MCF 10A (cell line): ENCODE data around the gene ZNF236. TPM values are rescaled to one million over a fixed set of nuclear protein-coding genes. Genes with fewer than 3 reads are reported as not detected.

ENCODE experiments used
- BruUV-seq: library from RNA; stranded (reverse); fragments of 400-500 nt; replicated peaks from 2 replicates; lab custom pipeline; 2021; lab: Mats Ljungman, UMichigan
- CTCF ChIA-PET: fragments of 300-600 bp; sonication (Branson Sonifier 250); formaldehyde crosslinking; extraction: SDS; loops from one replicate; lab custom pipeline; 2021; ENCODE audit warnings: antibody characterized with exemption, inconsistent platforms; lab: Yijun Ruan, JAX
- POLR2A ChIA-PET: fragments of 300-600, 350-650 bp; sonication (Branson Sonifier 250); formaldehyde crosslinking; extraction: SDS; loops from one replicate; lab custom pipeline; 2020; ENCODE audit warnings: antibody characterized with exemption, inconsistent platforms; lab: Yijun Ruan, JAX
- DNase-seq: peaks from one replicate; pipeline ENCODE4 v3.0.0-alpha.2; 2018; ENCODE audit not compliant: unreplicated experiment
- H3K27ac Mint-ChIP-seq: one replicate; pipeline ENCODE4 v1.8.0; 2022; ENCODE audit warnings: mild to moderate bottlenecking, low read depth, mixed read lengths; ENCODE audit not compliant: unreplicated experiment
- H3K27me3 Mint-ChIP-seq: one replicate; pipeline ENCODE4 v1.8.0; 2022; ENCODE audit warnings: mixed read lengths; ENCODE audit not compliant: insufficient read depth, unreplicated experiment
- H3K36me3 Mint-ChIP-seq: one replicate; pipeline ENCODE4 v1.8.0; 2022; ENCODE audit warnings: mild to moderate bottlenecking, moderate library complexity, mixed read lengths; ENCODE audit not compliant: insufficient read depth, unreplicated experiment
- H3K4me1 Mint-ChIP-seq: one replicate; pipeline ENCODE4 v1.8.0; 2022; ENCODE audit warnings: mixed read lengths; ENCODE audit not compliant: insufficient read depth, unreplicated experiment
- H3K4me3 Mint-ChIP-seq: one replicate; pipeline ENCODE4 v1.8.0; 2022; ENCODE audit warnings: mild to moderate bottlenecking, moderate library complexity, mixed read lengths; ENCODE audit not compliant: unreplicated experiment
- H3K9me3 Mint-ChIP-seq: one replicate; pipeline ENCODE4 v1.8.0; 2022; ENCODE audit warnings: mixed read lengths; ENCODE audit not compliant: unreplicated experiment
- intact Hi-C: fragments of 100-400 bp; cut with micrococcal nuclease; formaldehyde crosslinking; loops from 2 replicates; pipeline ENCODE4 v1.14.1; 2022
- total RNA-seq: library from RNA; stranded (reverse); gene quantifications from 2 replicates; pipeline ENCODE4 v1.2.3, GENCODE V29; 2022
- TF ChIP-seq, protein P1 (sequence below): fragments of 200-600 bp; IDR thresholded peaks from one replicate; pipeline ENCODE4 v1.8.0; 2022; ENCODE audit warnings: antibody characterized with exemption, mild to moderate bottlenecking; ENCODE audit not compliant: unreplicated experiment

Gene ZNF236
- total RNA-seq, 1 experiment from 2014 or later: 15.3 TPM

DNA sequence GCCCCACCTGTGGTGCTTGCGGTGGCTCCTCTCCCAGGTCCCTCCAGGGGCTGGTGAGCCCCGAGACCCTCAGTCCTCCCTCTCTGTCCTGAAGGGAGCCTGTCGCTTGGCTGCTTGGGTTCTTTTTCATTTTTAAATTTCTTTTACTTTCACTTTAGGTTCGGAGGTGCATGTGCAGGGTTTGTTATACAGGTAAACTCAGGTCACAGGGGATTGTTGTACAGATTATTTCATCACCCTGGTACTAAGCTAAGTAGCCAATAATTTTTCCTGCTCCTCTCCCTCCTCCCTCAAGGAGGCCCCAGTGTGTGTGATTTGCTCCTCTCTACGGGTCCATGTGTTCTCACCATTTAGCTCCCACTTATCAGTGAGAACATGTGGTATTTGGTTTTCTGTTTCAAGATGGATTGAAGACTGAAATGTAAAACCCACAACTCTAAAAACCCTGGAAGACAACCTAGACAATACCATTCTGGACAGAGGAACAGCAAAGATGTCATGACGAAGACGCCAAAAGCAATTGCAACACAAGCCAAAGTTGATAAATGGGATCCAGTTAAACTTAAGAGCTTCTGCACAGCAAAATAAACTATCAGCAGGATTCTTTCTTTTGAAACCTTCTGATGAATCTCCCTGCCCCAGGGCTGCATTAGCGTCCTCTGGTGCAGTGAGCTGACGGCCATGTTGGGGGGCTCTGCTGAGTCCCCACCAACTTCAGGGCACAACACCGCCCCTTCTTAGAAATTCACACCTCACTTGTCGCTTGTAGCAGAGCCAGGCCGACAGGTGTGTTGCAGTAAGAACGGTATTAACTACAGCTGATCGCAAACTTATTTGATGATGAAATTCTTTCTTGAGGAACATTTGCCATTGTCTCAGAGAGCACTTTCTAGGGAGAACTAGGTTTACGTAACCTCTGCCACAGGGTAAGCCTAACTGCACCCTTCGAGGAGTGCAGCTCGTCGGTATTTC lies 135.3 kb downstream of the ZNF236 start:
- Mint-ChIP-seq H3K4me1 (no peaks in the 10 kb centered on the region), H3K4me3 (no peak overlapping the region), H3K27me3 (no peaks in the 10 kb centered on the region), H3K27ac (no peak overlapping the region), H3K36me3 (peaks cover 54% of the 10 kb centered on the region), H3K9me3 (no peaks in the 10 kb centered on the region)
- intact Hi-C loops: no loop called here
- TF ChIP-seq, protein P1, sequence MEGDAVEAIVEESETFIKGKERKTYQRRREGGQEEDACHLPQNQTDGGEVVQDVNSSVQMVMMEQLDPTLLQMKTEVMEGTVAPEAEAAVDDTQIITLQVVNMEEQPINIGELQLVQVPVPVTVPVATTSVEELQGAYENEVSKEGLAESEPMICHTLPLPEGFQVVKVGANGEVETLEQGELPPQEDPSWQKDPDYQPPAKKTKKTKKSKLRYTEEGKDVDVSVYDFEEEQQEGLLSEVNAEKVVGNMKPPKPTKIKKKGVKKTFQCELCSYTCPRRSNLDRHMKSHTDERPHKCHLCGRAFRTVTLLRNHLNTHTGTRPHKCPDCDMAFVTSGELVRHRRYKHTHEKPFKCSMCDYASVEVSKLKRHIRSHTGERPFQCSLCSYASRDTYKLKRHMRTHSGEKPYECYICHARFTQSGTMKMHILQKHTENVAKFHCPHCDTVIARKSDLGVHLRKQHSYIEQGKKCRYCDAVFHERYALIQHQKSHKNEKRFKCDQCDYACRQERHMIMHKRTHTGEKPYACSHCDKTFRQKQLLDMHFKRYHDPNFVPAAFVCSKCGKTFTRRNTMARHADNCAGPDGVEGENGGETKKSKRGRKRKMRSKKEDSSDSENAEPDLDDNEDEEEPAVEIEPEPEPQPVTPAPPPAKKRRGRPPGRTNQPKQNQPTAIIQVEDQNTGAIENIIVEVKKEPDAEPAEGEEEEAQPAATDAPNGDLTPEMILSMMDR: no peak
- no TSS peak for BruUV-seq
- no peak for DNase-seq
- ChIA-PET POLR2A (interaction anchor here (0.5 kb wide), 1 partner anchor 19 kb away, joined by 3 read pairs; no protein-coding TSS in a partner anchor), CTCF (interaction anchor here (1.3 to 3.4 kb wide), 3 partner anchors 25 to 254 kb away, joined by 5 to 13 read pairs (median 8); no protein-coding TSS in a partner anchor)

DNA sequence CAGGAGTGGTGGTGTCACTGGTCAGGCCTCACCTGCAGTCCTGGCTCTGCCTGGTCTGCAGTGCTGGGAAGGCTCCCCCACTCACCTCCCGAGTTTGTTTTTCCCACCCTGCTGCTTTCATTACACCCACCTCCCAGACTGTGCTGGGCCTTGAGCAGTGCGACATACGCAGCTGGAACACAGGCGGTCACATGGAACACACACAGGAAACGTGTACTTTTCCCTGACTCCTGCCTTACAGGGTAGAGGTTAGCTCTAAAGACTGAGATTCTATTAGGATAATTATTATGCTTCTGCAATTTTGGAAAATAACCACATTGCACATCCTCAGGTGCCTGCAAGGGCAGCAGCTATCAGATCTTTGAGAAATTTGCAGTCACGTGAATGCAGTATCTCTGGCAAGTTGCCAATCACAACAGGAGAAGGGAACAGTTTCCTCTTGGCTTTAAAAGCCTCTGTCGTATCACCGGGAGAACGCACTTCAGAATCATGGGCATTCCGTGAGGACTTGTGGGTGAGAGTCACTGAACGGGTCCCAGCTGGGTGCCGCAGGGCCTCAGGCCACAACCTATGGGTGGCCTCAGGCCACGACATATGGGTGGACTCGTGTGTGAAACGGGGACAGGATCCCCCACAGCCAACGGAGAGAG lies 136.5 kb downstream of the ZNF236 start:
- Mint-ChIP-seq H3K36me3 (peaks cover 60% of the 10 kb centered on the region), H3K27me3 (no peaks in the 10 kb centered on the region), H3K4me1 (no peaks in the 10 kb centered on the region), H3K9me3 (no peaks in the 10 kb centered on the region), H3K27ac (no peak overlapping the region), H3K4me3 (no peak overlapping the region)
- no TSS peak for BruUV-seq
- intact Hi-C loops: no loop called here
- ChIA-PET CTCF (interaction anchor here (1.0 to 3.4 kb wide), 4 partner anchors 24 to 253 kb away, joined by 3 to 13 read pairs (median 6); no protein-coding TSS in a partner anchor), POLR2A (no interaction called here)
- no peak for DNase-seq
- TF ChIP-seq, protein P1: no peak

DNA sequence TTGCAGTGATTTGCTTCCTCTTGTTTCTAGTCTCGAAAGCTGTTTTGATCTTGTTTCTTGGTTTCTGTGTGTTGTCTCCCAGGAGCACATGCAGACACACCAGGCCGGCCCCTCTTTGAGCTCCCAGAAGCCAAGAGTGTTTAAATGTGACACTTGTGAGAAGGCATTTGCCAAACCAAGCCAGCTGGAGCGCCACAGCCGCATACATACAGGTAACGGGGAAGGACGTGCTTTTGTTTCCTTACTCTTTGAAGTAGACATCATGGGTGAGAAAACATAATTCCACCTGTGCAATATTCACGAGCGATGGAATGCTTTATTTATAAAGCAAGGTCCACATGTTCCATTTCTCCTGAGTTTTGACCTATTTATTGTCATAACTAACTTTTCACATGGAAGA lies 137.2 kb downstream of the ZNF236 start:
- Mint-ChIP-seq H3K27ac (no peak overlapping the region), H3K27me3 (no peaks in the 10 kb centered on the region), H3K4me3 (no peak overlapping the region), H3K36me3 (peaks cover 62% of the 10 kb centered on the region), H3K4me1 (no peaks in the 10 kb centered on the region), H3K9me3 (no peaks in the 10 kb centered on the region)
- intact Hi-C loops: no loop called here
- ChIA-PET CTCF (interaction anchor here (3.4 kb wide), 1 partner anchor 23 kb away, joined by 13 read pairs; no protein-coding TSS in a partner anchor), POLR2A (no interaction called here)
- BruUV-seq: no TSS peak
- TF ChIP-seq, protein P1: no peak
- no peak for DNase-seq
